ENCODE measurements around the gene UBE2I.

UBE2I gene

DNA sequence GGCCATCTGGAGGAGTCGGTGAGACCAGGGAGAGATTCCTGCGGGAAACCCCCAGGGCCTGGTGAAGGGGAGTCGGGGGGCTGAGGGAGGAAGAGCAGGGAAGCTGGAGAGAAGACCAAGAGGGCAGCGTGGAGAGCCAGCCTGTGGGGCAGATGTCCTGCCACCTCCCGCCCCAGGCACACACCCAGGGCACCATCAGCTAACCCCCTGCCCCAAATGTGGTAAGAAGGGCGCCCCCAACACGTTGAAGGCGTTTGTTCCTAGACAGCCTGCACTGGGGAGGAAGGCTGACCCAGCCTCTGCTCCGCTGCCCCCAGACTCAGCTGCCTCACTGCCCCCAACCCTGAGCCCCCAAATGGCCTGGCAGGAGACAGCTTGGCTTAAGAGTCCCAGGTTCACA is 25.3 kb downstream of the UBE2I start:
- Histone ChIP-seq H3K4me1 (ENCODE audit: insufficient read depth, low read length, severe bottlenecking) (peaks cover 37% of the 10 kb centered on the region), H3K27ac (ENCODE audit: low read depth, low read length, poor library complexity, severe bottlenecking) (no peak overlapping the region), H3K9ac (ENCODE audit: low read length) (no peak overlapping the region), H3K9me2 (ENCODE audit: low read depth, low read length) (no peaks in the 10 kb centered on the region), H3K36me3 (ENCODE audit: insufficient read depth, low read length) (no peaks in the 10 kb centered on the region), H3F3A (ENCODE audit: insufficient read depth, low read length) (no peaks in the 10 kb centered on the region; the same call in 1 of the 2 replicates), H2AFZ (ENCODE audit: low read length) (no peak overlapping the region), H3K4me2 (ENCODE audit: low read length) (no peak overlapping the region), H3K4me3 (ENCODE audit: low read depth, low read length, poor library complexity, severe bottlenecking) (no peak overlapping the region), H3K27me3 (ENCODE audit: insufficient read depth, low read length) (peaks cover 16% of the 10 kb centered on the region; the same call in 1 of the 2 replicates), H3K9me3 (ENCODE audit: low read length) (no peaks in the 10 kb centered on the region), H3K79me2 (ENCODE audit: insufficient read depth, low read length) (no peaks in the 10 kb centered on the region), H4K20me1 (ENCODE audit: insufficient read depth, low read length) (no peaks in the 10 kb centered on the region)
- TF ChIP-seq, protein P1, sequence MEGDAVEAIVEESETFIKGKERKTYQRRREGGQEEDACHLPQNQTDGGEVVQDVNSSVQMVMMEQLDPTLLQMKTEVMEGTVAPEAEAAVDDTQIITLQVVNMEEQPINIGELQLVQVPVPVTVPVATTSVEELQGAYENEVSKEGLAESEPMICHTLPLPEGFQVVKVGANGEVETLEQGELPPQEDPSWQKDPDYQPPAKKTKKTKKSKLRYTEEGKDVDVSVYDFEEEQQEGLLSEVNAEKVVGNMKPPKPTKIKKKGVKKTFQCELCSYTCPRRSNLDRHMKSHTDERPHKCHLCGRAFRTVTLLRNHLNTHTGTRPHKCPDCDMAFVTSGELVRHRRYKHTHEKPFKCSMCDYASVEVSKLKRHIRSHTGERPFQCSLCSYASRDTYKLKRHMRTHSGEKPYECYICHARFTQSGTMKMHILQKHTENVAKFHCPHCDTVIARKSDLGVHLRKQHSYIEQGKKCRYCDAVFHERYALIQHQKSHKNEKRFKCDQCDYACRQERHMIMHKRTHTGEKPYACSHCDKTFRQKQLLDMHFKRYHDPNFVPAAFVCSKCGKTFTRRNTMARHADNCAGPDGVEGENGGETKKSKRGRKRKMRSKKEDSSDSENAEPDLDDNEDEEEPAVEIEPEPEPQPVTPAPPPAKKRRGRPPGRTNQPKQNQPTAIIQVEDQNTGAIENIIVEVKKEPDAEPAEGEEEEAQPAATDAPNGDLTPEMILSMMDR (IDR thresholded peaks at IDR 0.05; ENCODE audit: low read length) = no peak
- no peak for TF ChIP-seq EZH2 (IDR thresholded peaks at IDR 0.05; ENCODE audit: borderline replicate concordance, low read length)

DNA sequence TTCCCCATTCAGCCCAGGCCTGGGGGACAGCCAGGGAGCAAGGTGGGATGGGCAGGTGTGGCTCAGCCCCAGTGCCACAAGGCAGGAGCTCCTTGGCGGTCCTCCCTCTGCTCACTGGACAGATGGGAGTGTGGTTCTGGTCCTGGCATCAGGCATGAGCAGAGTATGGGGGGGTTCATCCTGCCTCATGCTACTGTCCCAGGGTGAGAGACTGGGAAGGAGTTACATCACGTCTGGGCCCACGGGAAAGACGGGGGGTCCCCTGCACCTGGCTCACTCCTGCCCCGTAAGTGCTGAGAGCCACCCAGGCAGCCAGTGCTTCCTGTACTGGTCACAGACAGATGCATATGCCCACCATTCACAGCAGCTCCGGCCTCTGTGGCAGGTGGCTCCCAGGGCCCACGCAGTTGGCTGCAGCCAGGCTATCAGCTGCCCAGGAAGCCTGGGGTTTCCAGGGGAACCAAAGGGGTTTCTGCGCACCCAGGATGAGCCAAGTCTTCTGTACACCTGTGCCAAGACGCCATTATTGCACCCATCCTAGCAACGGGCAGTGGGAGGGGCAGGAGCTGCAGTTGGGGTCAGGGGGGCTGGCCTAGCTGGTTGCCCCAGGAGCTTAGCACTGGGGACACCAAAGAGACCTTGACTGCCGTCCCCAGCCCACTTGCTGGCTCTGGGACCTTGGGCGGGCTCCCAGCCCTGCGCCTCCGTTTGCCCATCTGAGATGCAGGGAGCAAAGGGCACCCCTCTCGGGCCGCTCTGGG is 26.0 kb downstream of the UBE2I start:
- Histone ChIP-seq H3K4me1 (ENCODE audit: insufficient read depth, low read length, severe bottlenecking) (peaks cover 37% of the 10 kb centered on the region), H2AFZ (ENCODE audit: low read length) (no peak overlapping the region), H3K9ac (ENCODE audit: low read length) (no peak overlapping the region), H3K27ac (ENCODE audit: low read depth, low read length, poor library complexity, severe bottlenecking) (no peak overlapping the region), H3K9me3 (ENCODE audit: low read length) (no peaks in the 10 kb centered on the region), H3K27me3 (ENCODE audit: insufficient read depth, low read length) (peaks cover 16% of the 10 kb centered on the region; the same call in 1 of the 2 replicates), H3K9me2 (ENCODE audit: low read depth, low read length) (no peaks in the 10 kb centered on the region), H3F3A (ENCODE audit: insufficient read depth, low read length) (no peaks in the 10 kb centered on the region; the same call in 1 of the 2 replicates), H3K4me2 (ENCODE audit: low read length) (no peak overlapping the region), H3K36me3 (ENCODE audit: insufficient read depth, low read length) (no peaks in the 10 kb centered on the region), H3K79me2 (ENCODE audit: insufficient read depth, low read length) (no peaks in the 10 kb centered on the region), H3K4me3 (ENCODE audit: low read depth, low read length, poor library complexity, severe bottlenecking) (no peak overlapping the region), H4K20me1 (ENCODE audit: insufficient read depth, low read length) (no peaks in the 10 kb centered on the region)
- TF ChIP-seq, protein P1 (IDR thresholded peaks at IDR 0.05; ENCODE audit: low read length) = no peak
- TF ChIP-seq EZH2 (IDR thresholded peaks at IDR 0.05; ENCODE audit: borderline replicate concordance, low read length) = no peak

DNA sequence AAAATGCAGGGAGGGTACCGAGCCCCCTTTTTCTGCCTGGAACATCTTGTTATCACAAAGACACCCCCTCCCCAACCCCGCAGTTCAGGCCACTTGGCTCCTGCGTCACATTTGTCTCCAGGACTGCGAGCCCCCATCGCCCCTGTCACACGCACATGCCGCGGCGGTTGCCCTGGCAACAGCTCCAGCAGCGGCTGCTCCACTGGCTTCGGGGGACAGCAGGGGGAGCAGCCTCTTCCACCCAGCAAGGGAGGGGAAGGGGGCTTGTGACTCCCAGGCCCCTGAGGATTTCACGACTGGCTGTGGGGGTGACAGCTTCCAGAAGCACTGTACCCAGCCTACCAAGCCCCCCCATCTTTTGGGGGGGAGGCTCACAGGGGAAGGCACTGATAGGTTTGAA is 26.6 kb downstream of the UBE2I start:
- Histone ChIP-seq H3K9me3 (ENCODE audit: low read length) (no peaks in the 10 kb centered on the region), H3K27ac (ENCODE audit: low read depth, low read length, poor library complexity, severe bottlenecking) (no peak overlapping the region), H3K36me3 (ENCODE audit: insufficient read depth, low read length) (no peaks in the 10 kb centered on the region), H3K4me2 (ENCODE audit: low read length) (no peak overlapping the region), H4K20me1 (ENCODE audit: insufficient read depth, low read length) (no peaks in the 10 kb centered on the region), H3K4me1 (ENCODE audit: insufficient read depth, low read length, severe bottlenecking) (peaks cover 33% of the 10 kb centered on the region), H3K4me3 (ENCODE audit: low read depth, low read length, poor library complexity, severe bottlenecking) (no peak overlapping the region), H3K27me3 (ENCODE audit: insufficient read depth, low read length) (peaks cover 16% of the 10 kb centered on the region; the same call in 1 of the 2 replicates), H3K9me2 (ENCODE audit: low read depth, low read length) (no peaks in the 10 kb centered on the region), H3K79me2 (ENCODE audit: insufficient read depth, low read length) (no peaks in the 10 kb centered on the region), H3K9ac (ENCODE audit: low read length) (no peak overlapping the region), H3F3A (ENCODE audit: insufficient read depth, low read length) (no peaks in the 10 kb centered on the region; the same call in 1 of the 2 replicates), H2AFZ (ENCODE audit: low read length) (no peak overlapping the region)
- no peak for TF ChIP-seq EZH2 (IDR thresholded peaks at IDR 0.05; ENCODE audit: borderline replicate concordance, low read length)
- TF ChIP-seq, protein P1 (IDR thresholded peaks at IDR 0.05; ENCODE audit: low read length) = 0 out of 2 replicates have a peak, but pooled peaks have one; percentile 12

Measured in OCI-LY1 (cell line).